T follicular helper cell (primary cell): ENCODE results near the gene CTR9.
"Not testable (repeated sequence)": the region's sequence is repeated elsewhere in the genome, so short reads cannot be mapped to it uniquely, and the experiment has no call there.

Source experiments
- DNase-seq: peaks from one replicate; pipeline ENCODE4 v3.0.0-alpha.2; 2020; ENCODE audit warnings: low read depth

Gene CTR9

GRCh38 chr11:10822491-10822890, 71.4 kb downstream of the CTR9 start:
- not testable (repeated sequence) for DNase-seq

GRCh38 chr11:10823152-10823579, 72.1 kb downstream of the CTR9 start:
- no peak for DNase-seq

- no peak for DNase-seq
Measured at GRCh38 chr11:10824888-10825287, 73.8 kb downstream of the CTR9 start.

- no peak for DNase-seq
Measured at GRCh38 chr11:10828402-10828801, 77.4 kb downstream of the CTR9 start.

GRCh38 chr11:10829139-10829538, 78.1 kb downstream of the CTR9 start:
- no peak for DNase-seq
